Hepatocyte (in vitro differentiated cells): Measurements from ENCODE around the gene IGFLR1. TPM values are rescaled to one million over a fixed set of nuclear protein-coding genes. Genes with fewer than 3 reads are reported as not detected.

Source experiments
- DNase-seq: peaks from one replicate; pipeline ENCODE4 v3.0.0-alpha.2; 2016; ENCODE audit warnings: low spot score
- H2AFZ ChIP-seq: fragments of 200-600 bp; sonication (generic); 2 replicates; pipeline ENCODE4 v1.6.0; 2016; ENCODE audit warnings: antibody characterized with exemption, mild to moderate bottlenecking
- H3K27ac ChIP-seq: fragments of 200-600 bp; sonication (generic); 2 replicates; pipeline ENCODE4 v1.5.1; 2016; ENCODE audit warnings: mild to moderate bottlenecking
- H3K27me3 ChIP-seq: fragments of 200-600 bp; sonication (generic); 2 replicates; pipeline ENCODE4 v1.6.1; 2016
- H3K36me3 ChIP-seq: fragments of 200-600 bp; sonication (generic); replicated peaks from 2 replicates; pipeline ENCODE4 v1.5.1; 2016; ENCODE audit warnings: low read depth; ENCODE audit not compliant: insufficient read depth
- H3K4me1 ChIP-seq: fragments of 200-600 bp; sonication (generic); 2 replicates; pipeline ENCODE4 v1.5.1; 2016; ENCODE audit warnings: mild to moderate bottlenecking, moderate library complexity; ENCODE audit not compliant: insufficient read depth
- H3K4me2 ChIP-seq: fragments of 200-600 bp; sonication (generic); 2 replicates; pipeline ENCODE4 v1.6.0; 2016
- H3K4me3 ChIP-seq: fragments of 200-600 bp; sonication (generic); 2 replicates; pipeline ENCODE4 v1.5.1; 2016; ENCODE audit warnings: mild to moderate bottlenecking
- H3K79me2 ChIP-seq: fragments of 200-600 bp; sonication (generic); 2 replicates; pipeline ENCODE4 v1.6.0; 2017; ENCODE audit warnings: mild to moderate bottlenecking
- H3K9me2 ChIP-seq: fragments of 200-600 bp; sonication (generic); replicated peaks from 2 replicates; pipeline ENCODE4 v1.6.0; 2017; ENCODE audit warnings: mild to moderate bottlenecking; ENCODE audit not compliant: insufficient read depth
- H3K9me3 ChIP-seq: fragments of 200-600 bp; sonication (generic); 2 replicates; pipeline ENCODE4 v1.5.1; 2016; ENCODE audit warnings: low read depth, mild to moderate bottlenecking
- H4K20me1 ChIP-seq: fragments of 200-600 bp; sonication (generic); 2 replicates; pipeline ENCODE4 v1.6.0; 2016; ENCODE audit warnings: mild to moderate bottlenecking; ENCODE audit not compliant: insufficient read depth, poor library complexity, severe bottlenecking
- EZH2 ChIP-seq: fragments of 200-600 bp; sonication (generic); IDR thresholded peaks from 2 replicates; pipeline ENCODE4 v1.6.1; 2016; ENCODE audit warnings: antibody characterized with exemption, mild to moderate bottlenecking, borderline replicate concordance
- EZH2phosphoT487 ChIP-seq: fragments of 200-600 bp; sonication (generic); IDR thresholded peaks from one replicate; pipeline ENCODE4 v1.6.1; 2018; ENCODE audit warnings: antibody characterized with exemption, mild to moderate bottlenecking, low read depth, moderate library complexity; ENCODE audit not compliant: unreplicated experiment, severe bottlenecking
- WGBS: methylation state at CpG from one replicate; pipeline ENCODE4 v1.1.6; 2016; ENCODE audit warnings: low lambda C conversion rate; ENCODE audit errors: missing lambda C conversion rate; 5-methylcytosine and 5-hydroxymethylcytosine counted together
- polyA plus RNA-seq: library from polyadenylated mRNA; unstranded; fragments of >200 nt; fragmentation: Nextera tagmentation; extraction: Ambion mirVana; gene quantifications from 2 replicates; pipeline ENCODE4 v1.2.1, GENCODE V29; 2016
- total RNA-seq: library from RNA; depleted of rRNA; stranded (reverse); fragments of >200 nt; gene quantifications from 2 replicates; pipeline ENCODE4 v1.2.3, GENCODE V29; 2014
- TF ChIP-seq, protein P1 (sequence below): fragments of 200-600 bp; sonication (generic); IDR thresholded peaks from 2 replicates; pipeline ENCODE4 v1.5.1; 2016; ENCODE audit warnings: antibody characterized with exemption, mild to moderate bottlenecking; ENCODE audit not compliant: poor library complexity

Gene IGFLR1
- total and polyA plus RNA-seq, 2 experiments from 2014 or later: 4.5 to 5.6 TPM

DNA sequence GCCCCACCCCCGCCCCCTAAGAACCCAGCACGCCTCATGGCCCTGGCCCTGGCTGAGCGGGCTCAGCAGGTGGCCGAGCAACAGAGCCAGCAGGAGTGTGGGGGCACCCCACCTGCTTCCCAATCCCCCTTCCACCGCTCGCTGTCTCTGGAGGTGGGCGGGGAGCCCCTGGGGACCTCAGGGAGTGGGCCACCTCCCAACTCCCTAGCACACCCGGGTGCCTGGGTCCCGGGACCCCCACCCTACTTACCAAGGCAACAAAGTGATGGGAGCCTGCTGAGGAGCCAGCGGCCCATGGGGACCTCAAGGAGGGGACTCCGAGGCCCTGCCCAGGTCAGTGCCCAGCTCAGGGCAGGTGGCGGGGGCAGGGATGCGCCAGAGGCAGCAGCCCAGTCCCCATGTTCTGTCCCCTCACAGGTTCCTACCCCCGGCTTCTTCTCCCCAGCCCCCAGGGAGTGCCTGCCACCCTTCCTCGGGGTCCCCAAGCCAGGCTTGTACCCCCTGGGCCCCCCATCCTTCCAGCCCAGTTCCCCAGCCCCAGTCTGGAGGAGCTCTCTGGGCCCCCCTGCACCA lies 45.1 kb upstream of the IGFLR1 start:
- no peaks in the 10 kb centered on the region for H3K9me3 ChIP-seq
- 96% methylated on average over 9 of the region's 15 CpGs for WGBS
- no peaks in the 10 kb centered on the region for H3K36me3 ChIP-seq
- H3K4me1 ChIP-seq: no peaks in the 10 kb centered on the region
- H3K79me2 ChIP-seq: no peaks in the 10 kb centered on the region
- H3K4me3 ChIP-seq: no peak overlapping the region
- no peaks in the 10 kb centered on the region for H3K9me2 ChIP-seq
- no peak overlapping the region for H3K4me2 ChIP-seq
- H3K27ac ChIP-seq: no peak overlapping the region
- H3K27me3 ChIP-seq: no peaks in the 10 kb centered on the region
- DNase-seq: peak; percentile 4
- TF ChIP-seq EZH2phosphoT487 (no peak), EZH2 (no peak)
- TF ChIP-seq, protein P1, sequence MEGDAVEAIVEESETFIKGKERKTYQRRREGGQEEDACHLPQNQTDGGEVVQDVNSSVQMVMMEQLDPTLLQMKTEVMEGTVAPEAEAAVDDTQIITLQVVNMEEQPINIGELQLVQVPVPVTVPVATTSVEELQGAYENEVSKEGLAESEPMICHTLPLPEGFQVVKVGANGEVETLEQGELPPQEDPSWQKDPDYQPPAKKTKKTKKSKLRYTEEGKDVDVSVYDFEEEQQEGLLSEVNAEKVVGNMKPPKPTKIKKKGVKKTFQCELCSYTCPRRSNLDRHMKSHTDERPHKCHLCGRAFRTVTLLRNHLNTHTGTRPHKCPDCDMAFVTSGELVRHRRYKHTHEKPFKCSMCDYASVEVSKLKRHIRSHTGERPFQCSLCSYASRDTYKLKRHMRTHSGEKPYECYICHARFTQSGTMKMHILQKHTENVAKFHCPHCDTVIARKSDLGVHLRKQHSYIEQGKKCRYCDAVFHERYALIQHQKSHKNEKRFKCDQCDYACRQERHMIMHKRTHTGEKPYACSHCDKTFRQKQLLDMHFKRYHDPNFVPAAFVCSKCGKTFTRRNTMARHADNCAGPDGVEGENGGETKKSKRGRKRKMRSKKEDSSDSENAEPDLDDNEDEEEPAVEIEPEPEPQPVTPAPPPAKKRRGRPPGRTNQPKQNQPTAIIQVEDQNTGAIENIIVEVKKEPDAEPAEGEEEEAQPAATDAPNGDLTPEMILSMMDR: no peak
- H4K20me1 ChIP-seq: no peaks in the 10 kb centered on the region
- no peak overlapping the region for H2AFZ ChIP-seq

DNA sequence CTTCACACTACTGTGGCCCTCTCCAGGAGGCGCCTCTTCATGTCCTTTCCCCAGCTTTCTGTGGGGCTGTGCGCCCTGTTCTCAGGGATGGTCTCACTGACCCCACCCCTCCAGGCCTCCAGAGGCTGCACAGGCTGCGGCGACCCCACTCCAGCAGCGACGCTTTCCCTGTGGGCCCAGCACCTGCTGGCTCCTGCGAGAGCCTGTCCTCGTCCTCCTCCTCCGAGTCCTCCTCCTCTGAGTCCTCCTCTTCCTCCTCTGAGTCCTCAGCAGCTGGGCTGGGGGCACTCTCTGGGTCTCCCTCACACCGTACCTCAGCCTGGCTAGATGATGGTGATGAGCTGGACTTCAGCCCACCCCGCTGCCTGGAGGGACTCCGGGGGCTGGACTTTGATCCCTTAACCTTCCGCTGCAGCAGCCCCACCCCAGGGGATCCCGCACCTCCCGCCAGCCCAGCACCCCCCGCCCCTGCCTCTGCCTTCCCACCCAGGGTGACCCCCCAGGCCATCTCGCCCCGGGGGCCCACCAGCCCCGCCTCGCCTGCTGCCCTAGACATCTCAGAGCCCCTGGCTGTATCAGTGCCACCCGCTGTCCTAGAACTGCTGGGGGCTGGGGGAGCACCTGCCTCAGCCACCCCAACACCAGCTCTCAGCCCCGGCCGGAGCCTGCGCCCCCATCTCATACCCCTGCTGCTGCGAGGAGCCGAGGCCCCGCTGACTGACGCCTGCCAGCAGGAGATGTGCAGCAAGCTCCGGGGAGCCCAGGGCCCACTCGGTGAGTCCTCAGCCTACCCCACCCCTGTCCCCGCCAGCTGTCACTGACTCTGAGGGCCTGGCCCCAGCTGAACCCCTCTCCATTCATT lies 44.3 kb upstream of the IGFLR1 start:
- no peak overlapping the region for H3K27ac ChIP-seq
- DNase-seq: no peak
- H3K27me3 ChIP-seq: no peaks in the 10 kb centered on the region
- H4K20me1 ChIP-seq: no peaks in the 10 kb centered on the region
- no peak overlapping the region for H3K4me2 ChIP-seq
- WGBS: 93% methylated on average over 21 of the region's 31 CpGs
- no peak overlapping the region for H3K4me3 ChIP-seq
- no peaks in the 10 kb centered on the region for H3K9me3 ChIP-seq
- TF ChIP-seq EZH2phosphoT487: no peak
- TF ChIP-seq, protein P1: no peak
- no peak for TF ChIP-seq EZH2
- H3K79me2 ChIP-seq: no peaks in the 10 kb centered on the region
- H3K9me2 ChIP-seq: no peaks in the 10 kb centered on the region
- no peaks in the 10 kb centered on the region for H3K4me1 ChIP-seq
- H2AFZ ChIP-seq: no peak overlapping the region
- no peaks in the 10 kb centered on the region for H3K36me3 ChIP-seq

DNA sequence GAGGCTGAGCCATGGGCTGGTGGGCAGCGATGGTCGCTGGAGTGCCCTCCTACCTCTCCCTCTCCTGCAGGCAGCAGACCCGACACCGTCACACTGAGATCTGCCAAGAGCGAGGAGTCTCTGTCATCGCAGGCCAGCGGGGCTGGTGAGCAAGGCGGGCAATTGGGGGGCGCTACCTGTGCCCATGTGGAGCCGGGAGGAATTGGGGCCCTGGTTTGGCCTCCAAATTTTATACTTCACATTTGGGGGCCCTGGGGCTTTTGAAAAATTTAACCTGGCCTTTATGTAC lies 43.0 kb upstream of the IGFLR1 start:
- Histone ChIP-seq H4K20me1 (no peaks in the 10 kb centered on the region), H3K4me3 (no peak overlapping the region), H3K79me2 (no peaks in the 10 kb centered on the region), H3K27me3 (no peaks in the 10 kb centered on the region), H2AFZ (no peak overlapping the region), H3K9me2 (no peaks in the 10 kb centered on the region), H3K4me1 (no peaks in the 10 kb centered on the region), H3K27ac (no peak overlapping the region), H3K36me3 (no peaks in the 10 kb centered on the region), H3K9me3 (no peaks in the 10 kb centered on the region), H3K4me2 (no peak overlapping the region)
- TF ChIP-seq EZH2phosphoT487: no peak
- TF ChIP-seq EZH2: no peak
- TF ChIP-seq, protein P1: no peak
- no peak for DNase-seq
- WGBS: 85% methylated on average over 10 of the region's 10 CpGs
